Tibial nerve (tissue), 4 donors: ENCODE measurements around the gene TRIM66.

Experiments used
- CTCF ChIP-seq, 5 experiments: fragments of 200-600 bp in 3 of 5; fragments of 450-650 bp in 2 of 5; sonication (generic) in 3 of 5; IDR thresholded peaks; one replicate each; pipeline ENCODE4 v1.5.1; 2016 to 2019; ENCODE audit warnings: antibody characterized with exemption in 5 of 5, mild to moderate bottlenecking in 3 of 5, moderate library complexity in 2 of 5
- EP300 ChIP-seq, 2 donors: sonication (generic); formaldehyde crosslinking; IDR thresholded peaks; one replicate each; pipeline ENCODE4 v1.6.1; 2017; ENCODE audit warnings: antibody characterized with exemption in 2 of 2, mild to moderate bottlenecking in 1 of 2
- POLR2A ChIP-seq, 2 donors: fragments of 450-650 bp; IDR thresholded peaks; one replicate each; pipeline ENCODE4 v1.6.1; 2017; ENCODE audit warnings: antibody characterized with exemption in 2 of 2, mild to moderate bottlenecking in 2 of 2, moderate library complexity in 2 of 2

GRCh38 chr11:8656291-8656690 lies 26.2 kb downstream of the TRIM66 start:
- TF ChIP-seq CTCF (IDR thresholded peaks at IDR 0.05): no peak
- no peak for TF ChIP-seq EP300 (IDR thresholded peaks at IDR 0.05)
- no peak for TF ChIP-seq POLR2A (IDR thresholded peaks at IDR 0.05)
